ENCODE data around the gene NT5C1B.

- TF ChIP-seq CTCF (IDR thresholded peaks at IDR 0.05) (no peak), POLR2A (IDR thresholded peaks at IDR 0.05) (no peak)
These were observed 567 bp downstream of the NT5C1B start for GRCh38 chr2:18588802-18589201.
